NCI-H2029 treated with DMSO at 0.1 percent for 48 hours (cell line): Measurements from ENCODE around the gene OR6B1.

Experiments
- DNase-seq: peaks from one replicate; lab custom pipeline; 2025; lab: John Stamatoyannopoulos, UW

The OR6B1 gene

GRCh38 chr7:144000020-144000419 is at the start of gene OR6B1:
TSS of gene OR6B1 (plus strand) at chr7:144000320. CDS start at chr7:144003997, 3,677 bp downstream.
- DNase-seq = no peak

GRCh38 chr7:143953421-143953820 is 46.7 kb upstream of the OR6B1 start:
- DNase-seq = no peak

- no peak for DNase-seq
Measured at GRCh38 chr7:143954135-143954534, 46.0 kb upstream of the OR6B1 start.

- DNase-seq = no peak
Measured at GRCh38 chr7:143954544-143954943, 45.6 kb upstream of the OR6B1 start, which contains the start of gene OR2F1. TSS of gene OR2F1 (plus strand) at chr7:143954844. CDS start at chr7:143959971, 5,127 bp downstream.

GRCh38 chr7:143958781-143959180 is 41.3 kb upstream of the OR6B1 start:
- DNase-seq = no peak

- DNase-seq = no peak
Measured at GRCh38 chr7:143960813-143961610, 39.1 kb upstream of the OR6B1 start.

- no peak for DNase-seq
Measured at GRCh38 chr7:143965280-143965679, 34.8 kb upstream of the OR6B1 start.

- no peak for DNase-seq
Measured at GRCh38 chr7:143967398-143967797, 32.7 kb upstream of the OR6B1 start.

- no peak for DNase-seq
Measured at GRCh38 chr7:143973870-143974416, 26.2 kb upstream of the OR6B1 start.

- no peak for DNase-seq
Measured at GRCh38 chr7:143974459-143974858, 25.7 kb upstream of the OR6B1 start.

- DNase-seq = no peak
Measured at GRCh38 chr7:143975617-143976016, 24.5 kb upstream of the OR6B1 start.

GRCh38 chr7:143978585-143978984 is 21.5 kb upstream of the OR6B1 start:
- DNase-seq = no peak

- no peak for DNase-seq
Measured at GRCh38 chr7:143979359-143979758, 20.8 kb upstream of the OR6B1 start.

GRCh38 chr7:143979998-143980397 is 20.1 kb upstream of the OR6B1 start:
- DNase-seq = no peak

GRCh38 chr7:143980746-143981510 is 19.2 kb upstream of the OR6B1 start:
- DNase-seq = no peak

- DNase-seq = no peak
Measured at GRCh38 chr7:143983960-143984359, 16.2 kb upstream of the OR6B1 start.

- no peak for DNase-seq
Measured at GRCh38 chr7:143987513-143987912, 12.6 kb upstream of the OR6B1 start.

GRCh38 chr7:143988976-143989745 is 11.0 kb upstream of the OR6B1 start:
- no peak for DNase-seq

GRCh38 chr7:143992670-143993069 is 7.5 kb upstream of the OR6B1 start:
- no peak for DNase-seq

- DNase-seq = no peak
Measured at GRCh38 chr7:143993924-143994323, 6.2 kb upstream of the OR6B1 start.

- no peak for DNase-seq
Measured at GRCh38 chr7:144001543-144001942, 1.4 kb downstream of the OR6B1 start.

GRCh38 chr7:144004703-144005102 is 4.6 kb downstream of the OR6B1 start:
- DNase-seq = no peak
